ENCODE data around the gene MAP2K2.

DNA sequence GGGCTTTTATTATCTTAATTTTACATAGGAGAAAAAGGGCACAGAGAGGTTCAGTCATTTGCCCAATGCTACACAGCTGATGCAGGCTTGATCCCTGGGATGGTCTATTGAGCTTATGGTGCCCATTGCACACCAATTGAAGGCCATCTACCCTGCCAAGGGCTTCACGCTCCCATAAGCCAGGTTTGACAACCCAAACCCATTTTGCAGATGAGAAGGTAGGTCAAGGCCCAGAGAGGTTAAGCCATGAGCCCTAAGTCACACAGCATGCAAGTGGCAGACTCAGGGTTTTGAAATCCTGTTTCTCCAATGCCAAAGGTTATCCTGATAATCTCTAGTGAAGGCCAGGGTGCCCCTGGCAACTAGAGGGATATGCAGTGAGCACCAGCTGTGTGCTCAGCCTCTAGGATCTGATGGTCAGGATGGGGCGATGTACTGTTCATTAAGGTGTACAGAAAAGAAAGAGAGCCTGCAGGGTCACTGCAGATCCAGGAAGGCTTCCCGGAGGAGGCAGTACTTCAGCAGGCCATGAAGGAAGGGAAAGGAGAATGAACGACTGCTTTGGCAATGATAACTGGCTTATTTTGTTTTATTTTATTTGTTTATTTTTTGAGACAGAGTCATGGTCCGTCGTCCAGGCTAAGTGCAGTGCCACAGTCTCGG lies 37.6 kb upstream of the MAP2K2 start:
- TF ChIP-seq, protein P1, sequence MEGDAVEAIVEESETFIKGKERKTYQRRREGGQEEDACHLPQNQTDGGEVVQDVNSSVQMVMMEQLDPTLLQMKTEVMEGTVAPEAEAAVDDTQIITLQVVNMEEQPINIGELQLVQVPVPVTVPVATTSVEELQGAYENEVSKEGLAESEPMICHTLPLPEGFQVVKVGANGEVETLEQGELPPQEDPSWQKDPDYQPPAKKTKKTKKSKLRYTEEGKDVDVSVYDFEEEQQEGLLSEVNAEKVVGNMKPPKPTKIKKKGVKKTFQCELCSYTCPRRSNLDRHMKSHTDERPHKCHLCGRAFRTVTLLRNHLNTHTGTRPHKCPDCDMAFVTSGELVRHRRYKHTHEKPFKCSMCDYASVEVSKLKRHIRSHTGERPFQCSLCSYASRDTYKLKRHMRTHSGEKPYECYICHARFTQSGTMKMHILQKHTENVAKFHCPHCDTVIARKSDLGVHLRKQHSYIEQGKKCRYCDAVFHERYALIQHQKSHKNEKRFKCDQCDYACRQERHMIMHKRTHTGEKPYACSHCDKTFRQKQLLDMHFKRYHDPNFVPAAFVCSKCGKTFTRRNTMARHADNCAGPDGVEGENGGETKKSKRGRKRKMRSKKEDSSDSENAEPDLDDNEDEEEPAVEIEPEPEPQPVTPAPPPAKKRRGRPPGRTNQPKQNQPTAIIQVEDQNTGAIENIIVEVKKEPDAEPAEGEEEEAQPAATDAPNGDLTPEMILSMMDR (IDR thresholded peaks at IDR 0.05; ENCODE audit: low read depth, low read length, missing input control) = no peak
- TF ChIP-seq SP1 (IDR thresholded peaks at IDR 0.05) = no peak
- TF ChIP-seq, protein P2, sequence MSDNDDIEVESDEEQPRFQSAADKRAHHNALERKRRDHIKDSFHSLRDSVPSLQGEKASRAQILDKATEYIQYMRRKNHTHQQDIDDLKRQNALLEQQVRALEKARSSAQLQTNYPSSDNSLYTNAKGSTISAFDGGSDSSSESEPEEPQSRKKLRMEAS (IDR thresholded peaks at IDR 0.05) = no peak
- no peak for TF ChIP-seq TAF1 (conservative IDR thresholded peaks at IDR 0.05)
- no peak for TF ChIP-seq HNF4A (conservative IDR thresholded peaks at IDR 0.05)
- no peak for TF ChIP-seq RAD21 (IDR thresholded peaks at IDR 0.05)
- TF ChIP-seq JUND (IDR thresholded peaks at IDR 0.05) = no peak
- TF ChIP-seq, protein P3, sequence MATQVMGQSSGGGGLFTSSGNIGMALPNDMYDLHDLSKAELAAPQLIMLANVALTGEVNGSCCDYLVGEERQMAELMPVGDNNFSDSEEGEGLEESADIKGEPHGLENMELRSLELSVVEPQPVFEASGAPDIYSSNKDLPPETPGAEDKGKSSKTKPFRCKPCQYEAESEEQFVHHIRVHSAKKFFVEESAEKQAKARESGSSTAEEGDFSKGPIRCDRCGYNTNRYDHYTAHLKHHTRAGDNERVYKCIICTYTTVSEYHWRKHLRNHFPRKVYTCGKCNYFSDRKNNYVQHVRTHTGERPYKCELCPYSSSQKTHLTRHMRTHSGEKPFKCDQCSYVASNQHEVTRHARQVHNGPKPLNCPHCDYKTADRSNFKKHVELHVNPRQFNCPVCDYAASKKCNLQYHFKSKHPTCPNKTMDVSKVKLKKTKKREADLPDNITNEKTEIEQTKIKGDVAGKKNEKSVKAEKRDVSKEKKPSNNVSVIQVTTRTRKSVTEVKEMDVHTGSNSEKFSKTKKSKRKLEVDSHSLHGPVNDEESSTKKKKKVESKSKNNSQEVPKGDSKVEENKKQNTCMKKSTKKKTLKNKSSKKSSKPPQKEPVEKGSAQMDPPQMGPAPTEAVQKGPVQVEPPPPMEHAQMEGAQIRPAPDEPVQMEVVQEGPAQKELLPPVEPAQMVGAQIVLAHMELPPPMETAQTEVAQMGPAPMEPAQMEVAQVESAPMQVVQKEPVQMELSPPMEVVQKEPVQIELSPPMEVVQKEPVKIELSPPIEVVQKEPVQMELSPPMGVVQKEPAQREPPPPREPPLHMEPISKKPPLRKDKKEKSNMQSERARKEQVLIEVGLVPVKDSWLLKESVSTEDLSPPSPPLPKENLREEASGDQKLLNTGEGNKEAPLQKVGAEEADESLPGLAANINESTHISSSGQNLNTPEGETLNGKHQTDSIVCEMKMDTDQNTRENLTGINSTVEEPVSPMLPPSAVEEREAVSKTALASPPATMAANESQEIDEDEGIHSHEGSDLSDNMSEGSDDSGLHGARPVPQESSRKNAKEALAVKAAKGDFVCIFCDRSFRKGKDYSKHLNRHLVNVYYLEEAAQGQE (IDR thresholded peaks at IDR 0.05) = no peak
- TF ChIP-seq YY1 (IDR thresholded peaks at IDR 0.05) = no peak
- TF ChIP-seq EGR1 (IDR thresholded peaks at IDR 0.05; ENCODE audit: low read depth in 2 of 2) = no peak
- no peak for TF ChIP-seq FOXA2 (IDR thresholded peaks at IDR 0.05)
- no peak for TF ChIP-seq RXRA (IDR thresholded peaks at IDR 0.05)

All from liver (tissue), 3 donors.